Measurements from ENCODE around the gene ENAH.
"Not testable (repeated sequence)": the region's sequence is repeated elsewhere in the genome, so short reads cannot be mapped to it uniquely, and the experiment has no call there.

ENAH gene

DNA sequence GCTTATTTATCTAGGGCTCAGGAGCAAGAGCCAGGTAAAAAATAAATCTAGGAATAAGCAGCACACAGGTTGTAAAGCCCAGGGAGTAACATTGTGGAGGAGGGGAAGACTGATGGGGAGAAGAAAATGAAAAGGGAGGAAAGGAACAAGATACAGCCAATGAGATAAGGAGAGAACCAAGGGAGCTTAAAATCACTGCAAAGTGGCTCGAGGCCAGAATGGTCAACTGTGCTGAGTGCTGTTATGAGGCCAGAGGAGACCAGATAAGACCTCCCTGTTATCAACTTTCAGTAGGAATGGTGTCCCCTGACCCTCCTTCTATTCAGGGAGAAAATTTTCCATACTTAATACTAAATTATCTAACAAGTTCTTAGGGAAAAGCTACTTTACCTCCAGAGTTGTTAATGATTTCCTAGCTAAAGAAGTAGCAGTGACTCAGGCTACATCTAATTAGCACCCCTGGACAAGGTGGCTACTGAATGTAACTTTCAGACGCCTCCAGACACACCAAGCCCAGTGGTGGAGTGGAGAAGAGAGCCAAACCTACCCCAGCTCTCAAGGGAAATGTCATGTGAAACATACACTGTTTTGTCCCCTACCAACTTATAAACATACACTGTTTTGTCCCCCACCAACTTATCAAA lies 25.5 kb downstream of the ENAH start:
- Mint-ChIP-seq H3K36me3 (ENCODE audit: insufficient read depth) (no peaks in the 10 kb centered on the region), H3K27ac (no peak overlapping the region), H3K4me3 (no peak overlapping the region), H3K9me3 (no peaks in the 10 kb centered on the region), H3K27me3 (peaks cover 53 to 60% of the 10 kb centered on the region in 2 donors), H3K4me1 (ENCODE audit: low read depth in 2 of 2) (no peaks in the 10 kb centered on the region)
- ATAC-seq (replicated peaks) (no peak), DNase-seq (no peak)

DNA sequence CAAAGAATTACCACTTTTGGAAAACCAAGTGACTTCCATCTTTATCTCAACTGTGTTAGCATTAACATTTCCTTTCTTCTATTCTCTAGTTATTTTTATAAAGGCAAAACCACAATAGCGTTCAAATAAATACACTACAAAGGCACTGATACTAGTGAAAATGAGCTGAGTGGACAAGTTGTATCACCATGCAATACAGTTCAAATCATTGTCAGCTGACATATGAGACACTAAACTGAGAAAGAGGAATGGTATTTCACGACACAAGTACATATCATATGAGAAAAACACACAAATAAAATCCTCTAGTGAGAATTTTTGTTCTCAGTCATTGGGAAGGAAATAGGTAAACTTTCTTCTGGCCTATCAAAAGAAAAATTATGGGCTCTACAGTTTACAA lies 26.2 kb downstream of the ENAH start:
- no peak for ATAC-seq (replicated peaks)
- no peak overlapping the region for H3K27ac Mint-ChIP-seq
- no peak overlapping the region for H3K4me3 Mint-ChIP-seq
- no peaks in the 10 kb centered on the region for H3K4me1 Mint-ChIP-seq (ENCODE audit: low read depth in 2 of 2)
- DNase-seq, result no peak
- no peaks in the 10 kb centered on the region for H3K36me3 Mint-ChIP-seq (ENCODE audit: insufficient read depth)
- H3K9me3 Mint-ChIP-seq, result no peaks in the 10 kb centered on the region
- H3K27me3 Mint-ChIP-seq, result peaks cover 57 to 65% of the 10 kb centered on the region in 2 donors

GRCh38 chr1:225617956-225618355 lies 35.0 kb downstream of the ENAH start:
- peaks cover 7 to 12% of the 10 kb centered on the region in 2 donors for H3K27me3 Mint-ChIP-seq
- no peak for ATAC-seq (replicated peaks)

DNA sequence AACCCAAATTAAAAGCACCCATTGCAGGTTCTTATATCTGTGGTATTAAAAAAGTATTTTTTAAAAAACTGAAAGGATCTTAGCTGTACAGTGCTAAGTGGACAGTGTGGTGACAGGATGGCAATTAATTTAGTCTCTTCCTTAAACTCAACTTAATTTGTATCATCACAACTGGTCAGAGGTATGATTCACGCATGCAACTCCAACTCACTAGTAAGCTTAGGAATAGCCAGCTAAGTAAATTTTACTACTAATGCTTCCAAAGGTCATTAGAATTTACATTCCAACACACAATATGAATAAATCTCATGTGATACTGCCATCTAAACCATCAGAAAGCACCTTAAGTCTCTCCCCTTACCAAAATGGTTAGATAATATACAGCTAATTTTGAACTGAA lies 35.4 kb downstream of the ENAH start:
- ATAC-seq (replicated peaks) (no peak), DNase-seq (no peak)
- H3K27me3 Mint-ChIP-seq, result peaks cover 7 to 12% of the 10 kb centered on the region in 2 donors
- H3K4me3 Mint-ChIP-seq, result no peak overlapping the region
- H3K36me3 Mint-ChIP-seq (ENCODE audit: insufficient read depth), result no peaks in the 10 kb centered on the region
- H3K4me1 Mint-ChIP-seq (ENCODE audit: low read depth in 2 of 2), result no peaks in the 10 kb centered on the region
- no peak overlapping the region for H3K27ac Mint-ChIP-seq
- H3K9me3 Mint-ChIP-seq, result no peaks in the 10 kb centered on the region

More at GRCh38 chr1:225617956-225618355, 35.0 kb downstream of the ENAH start:
- DNase-seq, result no peak
- Mint-ChIP-seq H3K36me3 (ENCODE audit: insufficient read depth) (no peaks in the 10 kb centered on the region), H3K4me1 (ENCODE audit: low read depth in 2 of 2) (no peaks in the 10 kb centered on the region), H3K9me3 (no peaks in the 10 kb centered on the region), H3K27ac (no peak overlapping the region), H3K4me3 (no peak overlapping the region)

DNA sequence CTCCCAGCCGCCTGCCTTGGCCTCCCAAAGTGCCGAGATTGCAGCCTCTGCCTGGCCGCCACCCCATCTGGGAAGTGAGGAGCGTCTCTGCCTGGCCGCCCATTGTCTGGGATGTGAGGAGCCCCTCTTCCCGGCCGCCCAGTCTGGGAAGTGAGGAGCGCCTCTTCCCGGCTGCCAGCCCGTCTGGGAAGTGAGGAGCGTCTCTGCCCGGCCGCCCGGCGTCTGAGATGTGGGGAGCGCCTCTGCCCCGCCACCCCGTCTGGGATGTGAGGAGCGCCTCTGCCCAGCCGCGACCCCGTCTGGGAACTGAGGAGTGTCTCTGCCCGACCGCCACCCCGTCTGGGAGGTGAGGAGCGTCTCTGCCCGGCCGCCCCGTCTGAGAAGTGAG lies 37.5 kb downstream of the ENAH start:
- not testable (repeated sequence) for H3K36me3 Mint-ChIP-seq (ENCODE audit: insufficient read depth); H3K9me3 Mint-ChIP-seq; DNase-seq; H3K4me3 Mint-ChIP-seq; ATAC-seq (replicated peaks); H3K27me3 Mint-ChIP-seq; H3K27ac Mint-ChIP-seq; H3K4me1 Mint-ChIP-seq (ENCODE audit: low read depth in 2 of 2)

GRCh38 chr1:225613006-225613405 lies 39.9 kb downstream of the ENAH start:
- no peak for DNase-seq
- no peaks in the 10 kb centered on the region for H3K4me1 Mint-ChIP-seq (ENCODE audit: low read depth in 2 of 2)
- no peaks in the 10 kb centered on the region for H3K36me3 Mint-ChIP-seq (ENCODE audit: insufficient read depth)
- H3K27ac Mint-ChIP-seq, result no peak overlapping the region
- no peaks in the 10 kb centered on the region for H3K27me3 Mint-ChIP-seq
- no peak for ATAC-seq (replicated peaks)
- H3K4me3 Mint-ChIP-seq, result no peak overlapping the region
- H3K9me3 Mint-ChIP-seq, result no peaks in the 10 kb centered on the region

DNA sequence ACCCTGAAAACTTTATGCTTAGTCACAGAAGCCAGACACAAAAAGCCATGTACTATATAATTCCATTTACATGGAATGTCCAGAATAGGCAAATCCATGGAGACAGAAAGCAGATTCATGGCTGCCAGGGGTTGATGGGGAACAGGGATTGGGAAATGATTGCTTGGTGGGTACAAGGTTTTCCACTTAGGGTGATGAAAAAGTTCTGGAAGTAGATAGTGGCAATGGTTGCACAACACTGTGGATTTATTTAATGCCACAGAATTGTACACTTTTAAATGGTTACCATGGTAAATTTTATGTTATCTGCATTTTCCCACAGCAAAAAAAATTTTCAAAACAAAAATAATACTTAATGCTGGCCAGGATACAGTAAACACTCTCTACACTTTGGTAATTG lies 40.6 kb downstream of the ENAH start:
- DNase-seq (no peak), ATAC-seq (replicated peaks) (no peak)
- no peak overlapping the region for H3K4me3 Mint-ChIP-seq
- H3K4me1 Mint-ChIP-seq (ENCODE audit: low read depth in 2 of 2), result no peaks in the 10 kb centered on the region
- H3K9me3 Mint-ChIP-seq, result no peaks in the 10 kb centered on the region
- no peaks in the 10 kb centered on the region for H3K36me3 Mint-ChIP-seq (ENCODE audit: insufficient read depth)
- H3K27ac Mint-ChIP-seq, result no peak overlapping the region
- H3K27me3 Mint-ChIP-seq, result no peaks in the 10 kb centered on the region

DNA sequence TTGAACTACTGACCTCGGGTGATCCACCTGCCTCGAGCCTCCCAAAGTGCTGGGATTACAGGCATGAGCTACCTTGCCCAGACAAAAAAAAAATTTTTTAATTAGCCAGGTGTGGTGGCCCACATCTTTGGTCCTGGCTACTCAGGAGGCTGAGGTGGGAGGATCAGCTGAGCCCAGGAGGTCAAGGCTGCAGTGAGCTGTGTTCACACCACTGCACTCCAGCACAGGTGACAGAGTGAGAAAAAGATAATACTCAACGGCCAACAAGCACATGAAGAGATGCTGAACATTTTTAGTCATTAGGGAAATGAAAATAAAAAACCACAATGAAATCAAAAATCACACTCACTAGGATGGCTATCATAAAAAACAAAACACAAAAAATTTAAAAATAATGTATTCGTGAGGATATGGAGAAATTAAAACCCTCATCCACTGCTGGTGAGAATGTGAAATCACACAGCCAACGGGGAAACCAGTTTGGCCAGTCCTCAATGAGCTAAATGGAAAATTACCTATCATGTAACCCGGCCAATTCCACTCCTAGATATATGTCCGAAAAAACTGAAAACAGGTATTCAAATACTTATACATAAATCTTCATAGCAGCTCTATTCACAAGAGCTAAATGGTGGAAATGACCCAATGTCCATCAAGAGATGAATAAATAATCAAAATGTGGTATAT lies 41.2 kb downstream of the ENAH start:
- Mint-ChIP-seq H3K27ac (no peak overlapping the region), H3K4me1 (ENCODE audit: low read depth in 2 of 2) (no peaks in the 10 kb centered on the region), H3K9me3 (no peaks in the 10 kb centered on the region), H3K4me3 (no peak overlapping the region), H3K27me3 (peaks cover 0 to 4% of the 10 kb centered on the region in 2 donors), H3K36me3 (ENCODE audit: insufficient read depth) (no peaks in the 10 kb centered on the region)
- ATAC-seq (replicated peaks) (no peak), DNase-seq (no peak)

GRCh38 chr1:225610539-225610938 lies 42.4 kb downstream of the ENAH start:
- peaks cover 0 to 6% of the 10 kb centered on the region in 2 donors for H3K27me3 Mint-ChIP-seq
- DNase-seq, result no peak
- H3K36me3 Mint-ChIP-seq (ENCODE audit: insufficient read depth), result no peaks in the 10 kb centered on the region
- no peak overlapping the region for H3K4me3 Mint-ChIP-seq
- H3K27ac Mint-ChIP-seq, result peak overlapping the region in 1 of 2 donors; percentile 21
- no peak for ATAC-seq (replicated peaks)
- no peaks in the 10 kb centered on the region for H3K9me3 Mint-ChIP-seq
- no peaks in the 10 kb centered on the region for H3K4me1 Mint-ChIP-seq (ENCODE audit: low read depth in 2 of 2)

- ATAC-seq (replicated peaks) (no peak), DNase-seq (no peak)
- no peak overlapping the region for H3K4me3 Mint-ChIP-seq
- H3K36me3 Mint-ChIP-seq (ENCODE audit: insufficient read depth), result no peaks in the 10 kb centered on the region
- peaks cover 0 to 6% of the 10 kb centered on the region in 2 donors for H3K27me3 Mint-ChIP-seq
- H3K9me3 Mint-ChIP-seq, result no peaks in the 10 kb centered on the region
- no peaks in the 10 kb centered on the region for H3K4me1 Mint-ChIP-seq (ENCODE audit: low read depth in 2 of 2)
- no peak overlapping the region for H3K27ac Mint-ChIP-seq
Observed at GRCh38 chr1:225608014-225608796, 44.7 kb downstream of the ENAH start.

DNA sequence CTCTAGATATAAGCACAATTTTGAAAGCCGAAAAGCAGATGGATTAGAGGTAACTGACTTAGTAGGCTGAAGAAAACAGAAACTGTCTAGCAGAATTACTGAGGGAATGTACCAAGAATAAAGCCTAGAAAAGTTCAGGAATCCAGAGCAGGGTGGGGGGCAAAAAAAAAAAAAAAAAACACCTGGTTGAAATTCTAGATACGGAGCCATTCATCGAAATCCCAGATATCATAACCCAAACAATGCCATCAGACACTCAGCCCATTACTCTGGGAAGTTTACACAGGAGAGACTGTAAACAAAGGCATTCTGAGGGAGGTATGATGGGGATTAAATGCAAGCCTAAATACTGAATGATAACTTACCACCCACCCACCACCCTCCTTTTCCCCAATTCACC lies 45.6 kb downstream of the ENAH start:
- Mint-ChIP-seq H3K36me3 (ENCODE audit: insufficient read depth) (no peaks in the 10 kb centered on the region), H3K4me3 (no peak overlapping the region), H3K9me3 (no peaks in the 10 kb centered on the region), H3K27me3 (peaks cover 0 to 6% of the 10 kb centered on the region in 2 donors), H3K4me1 (ENCODE audit: low read depth in 2 of 2) (no peaks in the 10 kb centered on the region), H3K27ac (no peak overlapping the region)
- no peak for ATAC-seq (replicated peaks)
- no peak for DNase-seq

- no peaks in the 10 kb centered on the region for H3K4me1 Mint-ChIP-seq (ENCODE audit: low read depth in 2 of 2)
- no peak for DNase-seq
- no peak overlapping the region for H3K27ac Mint-ChIP-seq
- no peak for ATAC-seq (replicated peaks)
- H3K27me3 Mint-ChIP-seq, result peaks cover 6 to 10% of the 10 kb centered on the region in 2 donors
- H3K36me3 Mint-ChIP-seq (ENCODE audit: insufficient read depth), result no peaks in the 10 kb centered on the region
- peaks cover 0 to 3% of the 10 kb centered on the region in 2 donors for H3K9me3 Mint-ChIP-seq
- no peak overlapping the region for H3K4me3 Mint-ChIP-seq
Observed at GRCh38 chr1:225603538-225604354, 49.2 kb downstream of the ENAH start.

DNA sequence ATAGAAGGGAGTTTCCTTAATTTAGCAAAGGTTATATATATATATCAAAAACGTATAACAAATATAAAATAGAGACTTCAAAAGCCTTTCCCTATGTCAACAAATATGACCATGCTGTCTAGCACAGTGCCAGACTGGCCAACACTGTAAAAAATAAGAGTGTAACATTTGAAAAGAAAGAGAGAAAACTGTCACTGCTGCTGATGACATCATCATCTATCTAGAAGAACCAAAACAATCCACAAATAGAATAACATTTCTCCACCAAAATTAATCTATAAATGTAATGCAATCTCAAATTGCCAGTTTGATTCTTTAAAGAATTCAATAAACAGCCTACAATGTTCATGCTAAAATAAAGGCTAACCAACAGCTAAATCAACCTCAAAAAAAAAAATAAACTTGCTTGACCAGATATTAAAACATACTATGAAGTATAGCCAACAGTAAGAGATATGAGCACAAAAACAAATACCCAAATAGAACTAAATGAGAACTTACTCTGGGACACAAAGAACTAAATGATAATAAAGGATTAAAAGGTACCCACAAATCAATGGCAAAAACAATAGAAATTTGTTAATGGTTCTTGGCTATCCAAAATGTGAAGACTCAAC lies 50.2 kb downstream of the ENAH start:
- H3K27me3 Mint-ChIP-seq, result peaks cover 6 to 10% of the 10 kb centered on the region in 2 donors

More for the DNA sequence above, 50.2 kb downstream of the ENAH start:
- no peak overlapping the region for H3K27ac Mint-ChIP-seq
- no peak overlapping the region for H3K4me3 Mint-ChIP-seq
- ATAC-seq (replicated peaks), result no peak
- DNase-seq, result no peak
- H3K9me3 Mint-ChIP-seq, result peaks cover 0 to 3% of the 10 kb centered on the region in 2 donors
- H3K4me1 Mint-ChIP-seq (ENCODE audit: low read depth in 2 of 2), result no peaks in the 10 kb centered on the region
- H3K36me3 Mint-ChIP-seq (ENCODE audit: insufficient read depth), result no peaks in the 10 kb centered on the region

Data from effector memory CD8-positive, alpha-beta T cell (primary cell).